Measurements from ENCODE around the gene KSR2.

DNA sequence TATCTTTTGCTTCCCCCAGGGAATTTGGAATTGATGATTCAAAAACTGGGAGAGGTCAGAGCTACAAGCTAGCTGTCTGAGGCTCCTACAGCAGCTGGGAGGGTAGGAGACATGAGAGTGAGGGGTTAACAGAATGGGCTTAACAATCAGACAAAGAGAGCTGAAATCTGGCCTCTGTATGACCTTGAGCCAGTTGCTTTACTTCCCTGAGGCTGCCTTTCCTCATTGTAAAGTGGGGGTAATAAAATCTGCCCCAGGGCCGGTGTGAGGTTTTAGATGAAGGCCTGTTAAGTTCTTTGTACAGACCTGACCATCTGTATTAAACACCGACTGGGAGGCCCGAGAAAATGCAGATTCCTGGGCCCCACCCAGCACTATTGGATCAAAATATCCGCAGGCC lies 443.0 kb downstream of the KSR2 start:
- no peak for TF ChIP-seq GATA2 (IDR thresholded peaks at IDR 0.05; ENCODE audit: low read depth, low read length)
- no peak for TF ChIP-seq GATA3 (IDR thresholded peaks at IDR 0.05; ENCODE audit: low read depth, low read length)
